GM10847 (cell line): Measurements from ENCODE around the gene CACNA2D2.

ENCODE experiments used
- POLR2A ChIP-seq: IDR thresholded peaks from 2 replicates; pipeline ENCODE4 v1.6.1; 2011; ENCODE audit not compliant: insufficient read length; ENCODE audit errors: extremely low read depth

CACNA2D2 gene

DNA sequence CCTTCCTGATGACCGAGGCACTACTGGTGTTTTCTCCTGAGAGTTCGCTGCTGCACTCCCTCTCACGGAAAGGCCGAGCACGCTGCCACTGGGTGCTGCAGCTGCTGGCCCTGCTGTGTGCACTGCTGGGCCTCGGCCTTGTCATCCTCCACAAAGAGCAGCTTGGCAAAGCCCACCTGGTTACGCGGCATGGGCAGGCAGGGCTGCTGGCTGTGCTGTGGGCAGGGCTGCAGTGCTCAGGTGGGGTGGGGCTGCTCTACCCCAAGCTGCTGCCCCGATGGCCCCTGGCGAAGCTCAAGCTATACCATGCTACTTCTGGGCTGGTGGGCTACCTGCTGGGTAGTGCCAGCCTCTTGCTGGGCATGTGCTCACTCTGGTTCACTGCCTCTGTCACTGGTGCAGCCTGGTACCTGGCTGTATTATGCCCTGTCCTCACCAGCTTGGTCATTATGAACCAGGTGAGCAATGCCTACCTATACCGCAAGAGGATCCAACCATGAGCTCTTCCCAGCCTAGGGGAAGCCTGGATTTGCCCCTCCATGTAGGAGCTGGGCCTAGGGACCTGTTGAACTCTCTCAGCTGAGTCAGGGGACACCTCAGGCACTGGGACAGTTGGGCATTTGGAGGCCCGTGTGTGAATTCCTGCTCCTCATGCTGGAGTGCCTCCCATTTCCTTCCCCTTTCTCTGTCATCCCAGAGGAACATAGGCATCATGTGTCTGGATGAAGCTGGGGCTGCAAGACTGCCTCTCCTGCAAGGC is 150.0 kb downstream of the CACNA2D2 start:
- no peak for TF ChIP-seq POLR2A

DNA sequence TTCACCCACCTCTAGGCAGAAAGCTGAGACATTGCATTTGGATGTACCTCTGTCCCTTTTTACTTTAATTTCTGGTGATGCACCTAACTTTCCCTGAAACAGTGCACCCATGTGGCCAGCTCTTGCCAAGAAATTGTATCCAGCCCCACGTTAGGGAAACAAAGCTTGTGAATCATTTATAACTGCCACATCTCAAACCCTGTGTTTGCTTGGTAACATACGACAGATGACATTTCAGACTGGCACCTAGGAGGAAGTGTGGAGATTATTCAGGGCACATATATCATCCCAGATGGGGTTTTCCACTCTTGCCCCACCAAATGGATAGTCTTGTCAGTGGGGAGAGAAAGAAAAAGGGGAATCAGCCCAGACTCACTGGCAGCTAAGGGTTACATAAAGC is 150.7 kb downstream of the CACNA2D2 start:
- TF ChIP-seq POLR2A: no peak

DNA sequence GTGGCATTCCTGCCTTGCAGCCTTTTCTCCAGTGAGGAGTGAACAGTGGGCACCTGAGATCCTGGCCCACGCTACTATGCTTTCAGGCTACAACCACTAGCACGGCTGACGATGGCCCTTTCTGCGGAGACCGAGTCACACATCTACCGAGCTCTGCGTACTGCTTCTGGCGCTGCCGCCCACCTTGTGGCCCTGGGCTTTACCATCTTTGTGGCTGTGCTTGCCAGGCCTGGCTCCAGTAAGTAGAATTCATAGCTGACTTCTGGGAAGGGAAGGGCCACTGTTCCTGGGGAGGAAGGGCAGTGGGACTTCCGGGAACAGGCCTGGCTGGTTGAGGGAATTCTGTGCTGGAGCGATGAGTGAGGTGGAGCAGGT is 152.1 kb downstream of the CACNA2D2 start:
- no peak for TF ChIP-seq POLR2A

DNA sequence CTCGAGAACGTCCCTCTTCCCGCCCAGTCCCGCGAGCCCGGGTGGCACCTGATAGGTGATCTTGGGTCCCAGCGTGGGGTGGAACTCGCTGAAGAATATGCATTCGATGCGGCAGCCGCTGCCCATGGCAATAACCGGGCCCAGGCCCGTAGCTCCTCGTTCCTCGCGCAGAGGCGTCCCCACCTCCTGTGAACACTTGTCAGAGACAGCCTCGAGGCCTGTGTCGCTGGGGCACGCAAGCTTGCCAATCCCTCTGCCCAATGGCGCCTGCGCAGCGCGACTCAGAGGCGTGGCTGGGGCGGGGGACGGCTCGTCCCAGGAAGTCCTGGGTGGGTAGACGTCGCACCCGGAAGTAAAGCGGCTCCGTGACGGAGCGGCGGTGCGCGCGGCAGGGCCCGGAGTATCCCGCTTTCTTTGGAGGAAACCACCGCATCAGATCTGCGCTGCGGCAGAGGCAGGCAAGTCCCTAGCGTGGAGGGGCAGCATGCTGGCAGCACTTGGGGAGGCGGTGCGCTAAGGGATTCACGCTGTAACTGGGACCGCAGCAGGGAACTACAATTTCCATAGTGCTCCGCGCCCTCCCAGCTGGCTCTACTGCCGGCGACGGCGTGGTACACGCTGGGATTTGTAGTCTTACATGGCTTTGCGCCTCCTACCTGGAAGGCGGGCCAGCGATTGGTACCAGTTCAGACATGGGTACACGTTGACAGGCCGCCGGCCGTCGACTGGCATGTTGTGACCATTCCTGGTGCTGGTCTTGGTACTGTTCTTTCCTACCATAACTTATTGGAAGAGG is 152.7 kb downstream of the CACNA2D2 start, which contains the start of the genes CYB561D2 and NPRL2:
TSS of gene CYB561D2 (plus strand) at position 336 of the 796 bp plus-strand sequence. CDS start 572 bp downstream, outside the sequence.
TSS of gene NPRL2 (minus strand) at position 249 of the 796 bp plus-strand sequence. CDS start at position 126, 123 bp downstream.
- peak; percentile 92 for TF ChIP-seq POLR2A

DNA sequence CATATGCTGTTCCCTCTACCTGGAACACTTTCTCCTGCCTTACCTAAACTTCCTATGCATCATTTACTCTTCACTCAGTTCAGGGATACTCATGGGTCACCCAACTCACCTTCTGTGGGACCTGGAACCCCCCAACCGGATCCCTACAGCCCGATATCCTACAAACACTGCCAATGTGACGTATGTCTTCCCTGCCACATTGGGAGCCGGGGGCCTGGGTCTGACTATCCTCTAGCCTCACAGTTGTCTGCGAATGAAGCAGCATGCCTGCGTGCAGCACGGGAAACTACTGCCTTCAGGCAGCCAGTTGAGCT is 153.3 kb downstream of the CACNA2D2 start:
- TF ChIP-seq POLR2A: no peak

DNA sequence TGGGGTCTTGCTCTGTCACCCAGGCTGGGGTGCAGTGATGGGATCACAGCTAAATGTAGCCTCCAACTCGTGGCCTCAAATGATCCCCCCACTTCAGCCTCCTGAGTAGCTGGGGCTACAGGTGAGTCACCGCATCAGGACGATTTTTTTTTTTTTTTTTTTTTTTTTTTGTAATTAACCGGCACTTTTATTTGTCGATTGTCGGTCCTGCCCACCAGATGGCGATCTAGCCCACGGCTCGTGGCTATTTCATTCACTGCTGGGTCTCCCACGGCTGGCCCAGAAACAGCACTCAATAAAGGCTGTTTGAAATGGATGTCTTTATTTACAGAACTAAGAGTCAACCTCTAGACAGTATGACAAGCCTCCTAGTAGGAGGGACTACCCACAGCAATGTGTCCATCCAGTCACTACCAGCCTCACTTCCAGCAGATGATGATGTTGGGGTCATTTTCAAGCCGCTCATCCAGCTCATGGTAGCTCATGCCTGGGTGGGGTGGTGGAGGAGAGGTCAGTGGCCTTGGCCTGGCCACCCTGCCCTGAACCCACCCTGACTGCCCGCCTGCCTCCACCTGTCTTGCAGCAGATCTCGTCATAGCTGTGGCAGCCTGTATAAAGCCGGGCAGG is 156.1 kb downstream of the CACNA2D2 start:
- no peak for TF ChIP-seq POLR2A

DNA sequence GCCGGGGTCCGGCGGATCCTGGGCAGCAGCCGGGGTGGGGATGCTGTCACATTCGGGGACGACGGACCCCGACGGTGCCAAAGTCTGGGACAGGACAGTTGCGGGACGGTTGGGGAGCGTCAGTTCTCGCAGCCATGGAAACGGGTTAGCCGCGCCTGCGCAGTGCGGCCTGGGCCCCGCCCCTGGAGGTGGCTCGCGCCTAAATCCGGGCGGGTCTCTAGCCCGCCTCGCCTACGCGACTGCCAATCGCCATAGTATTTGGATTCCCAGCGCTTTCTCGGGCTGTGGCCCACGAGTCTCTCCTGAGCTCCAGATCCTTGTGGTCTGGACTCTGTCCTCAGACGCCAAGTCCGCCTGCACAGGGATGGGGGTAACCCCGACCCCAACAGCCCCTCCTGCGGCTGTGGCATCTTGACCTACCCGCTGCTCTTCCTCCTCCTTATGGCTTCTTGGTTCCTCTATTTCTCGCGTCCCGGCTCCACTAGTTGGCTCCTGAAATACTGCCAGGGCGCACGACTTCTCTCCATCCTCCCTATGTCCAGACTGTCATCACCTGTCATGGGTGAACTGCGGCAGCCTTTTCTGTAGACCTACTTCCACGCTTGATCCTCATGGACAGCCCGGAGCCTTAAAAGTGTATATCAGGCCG is 157.7 kb downstream of the CACNA2D2 start, which contains the start of gene ZMYND10:
TSS of gene ZMYND10 (minus strand) at position 147 of the 649 bp plus-strand sequence. CDS start 153 bp downstream, outside the sequence.
- no peak for TF ChIP-seq POLR2A

DNA sequence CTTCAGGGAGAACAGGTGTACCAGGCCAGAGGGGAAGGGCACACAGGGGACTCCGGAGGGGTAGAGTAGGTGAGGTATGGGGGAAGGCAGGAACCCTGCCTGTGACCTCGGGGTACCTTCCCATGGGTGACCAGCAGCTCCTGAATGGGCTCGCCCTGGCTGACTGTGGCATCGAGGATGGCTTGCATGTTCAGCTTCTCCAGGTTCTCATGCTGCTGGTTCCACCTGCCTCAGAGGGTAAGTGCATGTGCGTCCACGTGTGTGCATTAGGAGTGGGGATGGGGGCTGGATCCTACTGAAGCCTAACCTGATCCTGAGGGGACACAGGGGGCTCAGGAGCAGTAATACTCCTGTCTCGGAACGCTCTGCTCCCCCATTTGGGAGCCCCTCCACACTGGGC is 158.4 kb downstream of the CACNA2D2 start:
- no peak for TF ChIP-seq POLR2A

DNA sequence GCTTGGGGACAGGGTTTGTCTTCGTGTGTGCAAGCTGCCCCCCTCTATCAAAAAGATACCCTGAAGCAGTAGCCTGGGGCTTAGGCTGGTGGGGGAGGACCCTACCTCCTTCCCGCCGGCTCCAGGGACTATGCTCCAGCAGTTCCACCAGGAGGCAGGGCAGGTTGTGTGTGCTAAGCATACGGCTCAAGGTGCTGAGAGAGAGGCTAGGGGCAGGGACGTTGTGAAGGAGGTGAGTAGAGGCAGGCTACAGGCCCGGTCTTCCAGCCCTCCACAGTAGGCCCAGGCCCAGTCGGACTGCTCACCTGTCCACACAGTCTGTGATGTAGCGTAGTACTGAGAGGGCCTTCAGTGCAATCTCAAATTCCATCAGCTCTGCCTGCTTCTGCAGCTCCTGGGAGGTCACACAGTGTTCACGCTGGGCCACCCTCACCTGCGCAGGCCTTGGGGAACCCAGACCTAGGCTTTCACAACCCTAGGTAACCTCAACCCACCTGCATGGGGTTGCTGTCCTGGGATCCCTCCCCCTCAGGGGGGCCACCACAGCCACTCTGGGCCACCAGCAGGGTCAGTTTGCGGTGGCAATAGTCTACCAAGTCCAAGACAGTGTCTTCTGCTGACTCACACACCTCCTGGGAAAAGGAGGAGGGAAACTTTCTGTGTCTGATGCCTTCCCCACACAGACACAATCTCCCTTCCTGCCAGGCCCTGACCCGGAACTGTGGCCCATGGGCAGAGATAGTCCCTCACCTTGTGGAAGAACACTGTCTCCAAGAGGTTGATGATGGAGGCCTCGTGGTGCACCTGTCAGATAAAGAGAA is 160.4 kb downstream of the CACNA2D2 start:
- TF ChIP-seq POLR2A: no peak

DNA sequence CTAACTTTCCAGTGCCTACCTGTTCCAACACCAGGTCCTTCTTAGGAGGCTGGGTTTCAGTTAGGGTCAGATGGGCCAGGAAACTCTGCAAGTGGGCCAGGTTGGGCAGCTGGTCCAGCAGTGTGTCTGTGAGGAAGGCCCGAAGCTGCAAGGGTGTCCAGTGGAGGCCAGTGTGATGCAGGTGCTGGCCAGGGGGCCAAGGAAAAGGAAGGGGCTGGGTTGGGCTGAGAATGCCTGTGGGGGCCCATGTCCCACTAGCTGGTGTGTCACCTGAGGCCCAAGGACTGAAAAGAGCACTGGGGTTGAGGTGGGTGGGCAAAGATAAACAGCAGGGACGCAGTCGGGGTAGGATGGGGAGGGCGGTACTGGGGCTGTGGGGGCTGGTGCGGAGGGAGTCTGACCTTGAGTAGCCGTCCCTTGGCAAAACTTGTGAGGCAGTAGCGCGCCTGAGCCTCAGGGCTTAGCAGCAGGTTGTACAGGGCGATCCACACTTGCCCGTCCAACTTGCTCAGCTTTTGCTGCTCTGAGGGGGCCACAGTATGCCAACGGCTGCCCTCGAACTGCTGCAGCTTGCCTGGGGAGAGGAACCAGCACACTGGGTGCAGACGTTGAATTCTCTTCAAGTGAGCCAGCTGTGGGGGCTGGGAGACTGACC is 161.3 kb downstream of the CACNA2D2 start:
- TF ChIP-seq POLR2A: no peak

DNA sequence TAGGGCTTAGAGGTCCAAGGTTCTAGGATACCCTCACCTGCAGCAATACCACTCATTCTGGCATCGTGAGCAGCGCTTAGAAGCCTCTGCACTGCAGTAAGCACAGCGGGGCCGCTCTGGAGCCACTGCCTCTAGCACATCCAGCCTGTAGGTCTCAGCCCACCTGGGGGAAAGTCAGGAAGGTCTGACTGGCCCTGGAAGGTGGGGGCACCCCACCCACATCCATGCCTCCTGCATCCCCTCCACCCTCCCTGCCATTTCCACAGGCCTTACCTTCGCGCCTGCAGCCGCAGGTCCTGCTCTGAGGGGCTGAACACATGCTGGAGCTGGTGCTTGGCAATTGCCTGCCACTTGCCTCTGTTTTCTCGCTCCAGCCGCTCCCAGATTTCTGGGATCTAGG is 161.9 kb downstream of the CACNA2D2 start:
- TF ChIP-seq POLR2A: no peak

DNA sequence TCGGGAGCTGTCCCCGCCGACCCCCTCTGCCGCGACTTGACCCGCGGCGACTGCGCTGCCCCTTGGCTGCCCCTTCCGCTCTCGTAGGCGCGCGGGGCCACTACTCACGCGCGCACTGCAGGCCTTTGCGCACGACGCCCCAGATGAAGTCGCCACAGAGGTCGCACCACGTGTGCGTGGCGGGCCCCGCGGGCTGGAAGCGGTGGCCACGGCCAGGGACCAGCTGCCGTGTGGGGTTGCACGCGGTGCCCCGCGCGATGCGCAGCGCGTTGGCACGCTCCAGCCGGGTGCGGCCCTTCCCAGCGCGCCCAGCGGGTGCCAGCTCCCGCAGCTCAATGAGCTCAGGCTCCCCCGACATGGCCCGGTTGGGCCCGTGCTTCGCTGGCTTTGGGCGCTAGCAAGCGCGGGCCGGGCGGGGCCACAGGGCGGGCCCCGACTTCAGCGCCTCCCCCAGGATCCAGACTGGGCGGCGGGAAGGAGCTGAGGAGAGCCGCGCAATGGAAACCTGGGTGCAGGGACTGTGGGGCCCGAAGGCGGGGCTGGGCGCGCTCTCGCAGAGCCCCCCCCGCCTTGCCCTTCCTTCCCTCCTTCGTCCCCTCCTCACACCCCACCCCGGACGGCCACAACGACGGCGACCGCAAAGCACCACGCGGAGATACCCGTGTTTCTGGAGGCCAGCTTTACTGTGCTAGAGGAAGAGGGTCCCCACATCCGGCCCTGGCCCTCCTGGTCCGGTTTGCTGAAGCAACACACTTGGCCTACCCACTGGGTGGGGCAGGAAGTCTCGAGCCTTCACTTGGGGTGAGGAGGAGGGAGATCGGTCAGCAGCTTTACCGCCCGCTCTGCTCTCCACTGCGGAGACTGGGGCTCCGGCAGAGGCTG is 162.7 kb downstream of the CACNA2D2 start, which contains the start of gene RASSF1:
TSS of gene RASSF1 (minus strand) at position 389 of the 882 bp plus-strand sequence. CDS start at position 358, 31 bp downstream.
- peak; percentile 62 for TF ChIP-seq POLR2A

DNA sequence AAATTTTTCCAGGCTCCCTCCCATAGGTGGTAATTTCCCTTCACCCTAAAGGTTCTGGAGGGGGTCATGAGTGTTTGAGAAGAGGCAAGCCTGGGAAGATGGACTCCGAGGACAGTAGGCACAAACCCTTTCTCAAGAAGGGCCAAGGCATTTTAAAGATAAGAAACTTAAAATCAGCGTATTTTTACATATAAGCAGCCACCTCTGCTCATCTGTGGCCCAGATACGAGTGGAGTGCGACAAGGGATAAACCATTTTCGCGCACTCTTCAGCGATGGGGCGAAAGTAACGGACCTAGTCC is 163.3 kb downstream of the CACNA2D2 start:
- TF ChIP-seq POLR2A: no peak
